Esophagus squamous epithelium (tissue), 4 donors: ENCODE measurements around the gene NELFCD.

Experiments
- CTCF ChIP-seq, 6 experiments: fragments of 450-650 bp in 4 of 6; fragments of 200-600 bp in 2 of 6; sonication (generic) in 2 of 6; IDR thresholded peaks; one replicate each; pipeline ENCODE4 v1.5.1; 2016 to 2019; ENCODE audit warnings: antibody characterized with exemption in 6 of 6, mild to moderate bottlenecking in 4 of 6, moderate library complexity in 4 of 6
- POLR2A ChIP-seq, 4 donors: fragments of 450-650 bp; IDR thresholded peaks; one replicate each; pipeline ENCODE4 v1.6.1; 2017; ENCODE audit warnings: antibody characterized with exemption in 4 of 4, mild to moderate bottlenecking in 4 of 4, moderate library complexity in 3 of 4

- TF ChIP-seq CTCF (IDR thresholded peaks at IDR 0.05), result no peak
- no peak for TF ChIP-seq POLR2A (IDR thresholded peaks at IDR 0.05)
These were observed 40.0 kb downstream of the NELFCD start for GRCh38 chr20:59020938-59021551.
